HG02852 (cell line): ENCODE measurements around the gene WASHC2A.
"Not testable (repeated sequence)": the region's sequence is repeated elsewhere in the genome, so short reads cannot be mapped to it uniquely, and the experiment has no call there.

Experiments
- ATAC-seq: cut with Tn5 transposase; IDR thresholded peaks from one replicate; pipeline ENCODE4 v1.9.1; 2021; ENCODE audit warnings: mild to moderate bottlenecking, moderate library complexity; ENCODE audit not compliant: unreplicated experiment

Gene WASHC2A, protein sequence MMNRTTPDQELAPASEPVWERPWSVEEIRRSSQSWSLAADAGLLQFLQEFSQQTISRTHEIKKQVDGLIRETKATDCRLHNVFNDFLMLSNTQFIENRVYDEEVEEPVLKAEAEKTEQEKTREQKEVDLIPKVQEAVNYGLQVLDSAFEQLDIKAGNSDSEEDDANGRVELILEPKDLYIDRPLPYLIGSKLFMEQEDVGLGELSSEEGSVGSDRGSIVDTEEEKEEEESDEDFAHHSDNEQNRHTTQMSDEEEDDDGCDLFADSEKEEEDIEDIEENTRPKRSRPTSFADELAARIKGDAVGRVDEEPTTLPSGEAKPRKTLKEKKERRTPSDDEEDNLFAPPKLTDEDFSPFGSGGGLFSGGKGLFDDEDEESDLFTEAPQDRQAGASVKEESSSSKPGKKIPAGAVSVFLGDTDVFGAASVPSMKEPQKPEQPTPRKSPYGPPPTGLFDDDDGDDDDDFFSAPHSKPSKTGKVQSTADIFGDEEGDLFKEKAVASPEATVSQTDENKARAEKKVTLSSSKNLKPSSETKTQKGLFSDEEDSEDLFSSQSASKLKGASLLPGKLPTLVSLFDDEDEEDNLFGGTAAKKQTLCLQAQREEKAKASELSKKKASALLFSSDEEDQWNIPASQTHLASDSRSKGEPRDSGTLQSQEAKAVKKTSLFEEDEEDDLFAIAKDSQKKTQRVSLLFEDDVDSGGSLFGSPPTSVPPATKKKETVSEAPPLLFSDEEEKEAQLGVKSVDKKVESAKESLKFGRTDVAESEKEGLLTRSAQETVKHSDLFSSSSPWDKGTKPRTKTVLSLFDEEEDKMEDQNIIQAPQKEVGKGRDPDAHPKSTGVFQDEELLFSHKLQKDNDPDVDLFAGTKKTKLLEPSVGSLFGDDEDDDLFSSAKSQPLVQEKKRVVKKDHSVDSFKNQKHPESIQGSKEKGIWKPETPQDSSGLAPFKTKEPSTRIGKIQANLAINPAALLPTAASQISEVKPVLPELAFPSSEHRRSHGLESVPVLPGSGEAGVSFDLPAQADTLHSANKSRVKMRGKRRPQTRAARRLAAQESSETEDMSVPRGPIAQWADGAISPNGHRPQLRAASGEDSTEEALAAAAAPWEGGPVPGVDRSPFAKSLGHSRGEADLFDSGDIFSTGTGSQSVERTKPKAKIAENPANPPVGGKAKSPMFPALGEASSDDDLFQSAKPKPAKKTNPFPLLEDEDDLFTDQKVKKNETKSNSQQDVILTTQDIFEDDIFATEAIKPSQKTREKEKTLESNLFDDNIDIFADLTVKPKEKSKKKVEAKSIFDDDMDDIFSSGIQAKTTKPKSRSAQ (N-terminal part only)

DNA sequence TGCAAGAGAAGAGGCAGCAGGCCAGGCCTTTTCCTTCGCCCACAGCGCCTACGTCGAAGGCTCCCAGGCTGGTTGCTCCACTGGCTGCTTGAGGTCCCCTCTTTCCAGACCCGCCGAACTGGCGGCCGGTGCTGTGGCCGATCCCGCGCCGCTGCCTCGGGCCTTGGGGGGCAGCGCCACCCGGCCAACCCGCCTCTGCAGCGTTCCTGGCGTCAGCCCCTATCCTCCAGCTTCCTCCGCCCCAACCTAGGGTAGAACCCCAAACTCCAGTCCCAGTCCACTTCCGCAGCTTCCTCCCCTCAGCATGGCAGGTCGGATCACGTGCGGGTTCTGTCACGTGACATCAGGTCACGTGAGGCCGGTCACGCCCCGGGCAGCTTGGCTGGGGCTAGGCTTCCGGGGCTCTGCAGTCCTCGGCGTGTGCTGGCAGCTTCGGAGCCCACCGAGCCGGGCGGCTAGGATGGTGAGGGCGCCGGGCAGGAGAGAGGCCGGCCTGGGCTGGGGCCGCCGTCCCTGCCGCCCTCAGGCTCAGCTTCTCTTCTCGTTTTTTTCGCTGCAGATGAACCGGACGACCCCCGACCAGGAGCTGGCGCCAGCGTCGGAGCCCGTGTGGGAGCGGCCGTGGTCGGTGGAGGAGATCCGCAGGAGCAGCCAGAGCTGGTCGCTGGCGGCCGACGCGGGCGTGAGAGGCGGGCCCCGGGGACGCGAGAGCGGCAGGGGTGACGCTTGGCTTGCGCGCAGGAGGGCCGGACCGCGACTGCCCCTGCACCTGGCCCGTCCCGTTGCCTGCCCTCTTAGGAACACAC is at the start of gene WASHC2A:
Gene WASHC2A, plus strand, starts transcription at position 409 of the 806 bp plus-strand sequence. Its CDS starts 52 bp downstream, at position 461.
- ATAC-seq = peak; percentile 96

DNA sequence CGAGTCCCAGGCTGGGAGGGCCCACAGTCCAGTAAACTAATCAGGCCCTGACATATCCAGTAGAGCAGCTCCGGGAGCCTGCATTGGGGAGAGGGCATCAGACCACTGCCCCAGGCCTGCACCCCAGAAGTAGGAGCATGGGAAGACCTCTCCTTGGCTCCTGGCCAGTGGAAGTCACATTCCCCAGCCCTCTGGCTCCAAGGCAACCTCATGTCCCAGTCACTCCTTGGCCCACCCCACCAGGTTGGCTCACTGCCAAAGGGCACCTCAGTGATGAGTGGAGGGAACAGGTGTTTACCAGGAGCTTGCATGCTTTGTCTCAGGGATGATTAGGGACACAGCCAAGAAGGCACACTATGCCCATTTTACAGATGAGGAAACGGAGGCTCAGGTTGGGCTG is 48.5 kb upstream of the WASHC2A start:
- ATAC-seq = not testable (repeated sequence)

DNA sequence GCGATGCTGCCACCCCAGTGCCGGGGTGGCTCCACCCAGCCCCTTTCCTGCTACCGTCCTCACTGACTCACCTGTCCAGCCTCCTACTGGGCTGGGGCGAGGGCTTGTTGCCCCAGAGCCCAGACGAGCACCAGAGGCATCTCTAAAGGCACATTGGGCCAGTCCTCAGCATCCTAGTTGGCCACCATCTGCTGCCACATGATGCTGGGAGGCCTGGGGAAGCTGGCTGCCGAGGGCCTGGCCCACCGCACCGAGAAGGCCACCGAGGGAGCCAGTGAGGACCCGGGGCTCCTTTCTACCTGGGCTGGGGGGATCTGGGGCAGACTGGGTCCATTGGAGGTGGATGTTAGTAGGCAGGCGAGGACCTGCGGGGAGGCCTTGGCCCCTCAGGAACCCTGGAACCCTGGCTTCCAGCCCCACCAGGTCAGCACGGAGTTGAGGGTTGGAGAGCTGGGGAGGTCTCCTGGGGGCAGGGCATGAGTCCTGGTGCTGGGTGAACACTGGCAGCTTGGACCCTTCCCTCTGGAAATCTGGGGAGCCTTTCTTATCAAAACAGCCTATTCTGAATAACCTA is 47.2 kb upstream of the WASHC2A start:
- not testable (repeated sequence) for ATAC-seq

DNA sequence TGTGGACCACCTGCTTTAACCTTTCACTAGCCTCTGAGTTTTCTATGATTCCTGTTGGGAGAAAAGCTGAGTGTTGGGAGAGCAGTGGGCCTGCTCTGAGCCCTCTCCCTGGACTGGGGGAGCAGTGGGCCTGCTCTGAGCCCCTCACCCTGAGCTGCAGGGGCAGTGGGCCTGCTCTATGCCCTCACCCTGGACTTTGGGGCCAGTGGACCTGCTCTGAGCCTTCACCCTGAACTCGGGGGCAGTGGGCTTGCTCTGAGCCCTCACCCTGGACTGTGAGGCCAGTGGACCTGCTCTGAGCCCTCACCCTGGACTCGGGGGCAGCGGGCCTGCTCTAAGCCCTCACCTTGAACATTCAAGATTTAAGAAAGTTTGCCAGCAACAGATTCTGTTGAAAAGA is 46.1 kb upstream of the WASHC2A start:
- no peak for ATAC-seq

DNA sequence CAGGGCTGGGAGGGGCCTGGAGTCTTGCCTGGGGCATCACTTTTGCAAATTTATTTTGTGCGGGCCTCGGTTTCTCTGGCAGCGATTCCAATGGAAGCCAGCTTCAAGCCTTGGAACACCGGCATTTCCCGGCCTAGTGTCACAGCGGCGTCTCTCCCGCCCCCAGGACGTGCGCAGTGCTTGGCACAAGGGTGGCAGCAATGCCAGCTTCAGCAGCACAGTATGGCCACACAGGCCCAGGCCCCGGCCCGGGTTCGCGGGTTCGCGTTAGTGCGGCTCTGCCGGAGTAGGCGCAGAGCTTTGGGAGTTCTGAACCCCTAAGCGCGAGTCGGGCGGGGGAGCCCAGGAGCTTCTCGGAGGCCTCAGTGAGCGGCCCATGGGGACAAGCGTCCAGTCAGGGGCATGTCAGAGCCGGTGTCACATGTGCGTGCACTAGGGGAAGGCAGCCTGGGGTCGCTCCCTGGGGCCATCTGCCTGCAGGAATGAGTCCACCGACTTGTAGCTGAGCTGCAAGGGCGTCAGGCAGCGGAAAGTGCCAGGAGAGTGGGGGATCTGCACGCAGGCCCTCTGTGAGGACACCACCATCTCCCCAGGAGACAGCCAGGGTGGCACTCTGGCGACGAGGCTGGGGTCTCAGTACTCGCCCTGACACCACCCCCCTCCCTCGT is 42.9 kb upstream of the WASHC2A start:
- not testable (repeated sequence) for ATAC-seq

DNA sequence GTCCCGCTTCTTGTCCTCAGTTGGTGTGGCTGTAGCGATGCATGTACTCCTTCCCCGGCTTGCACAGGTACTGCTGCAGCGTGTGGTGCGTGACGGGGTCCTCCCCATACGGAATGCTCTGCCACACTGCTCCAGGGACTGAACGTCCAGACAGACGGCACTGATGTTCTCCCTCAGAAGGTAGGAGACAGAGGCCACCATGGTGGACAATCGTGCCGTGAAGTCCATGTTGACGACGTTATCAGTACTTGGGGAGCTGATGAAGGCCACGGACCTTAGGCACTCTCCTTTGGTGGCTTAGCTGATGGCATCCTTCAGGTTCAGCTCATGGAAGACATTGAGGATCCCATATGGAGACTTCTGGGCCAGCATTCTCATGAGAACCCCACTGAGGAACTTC is 42.1 kb upstream of the WASHC2A start:
- no peak for ATAC-seq

DNA sequence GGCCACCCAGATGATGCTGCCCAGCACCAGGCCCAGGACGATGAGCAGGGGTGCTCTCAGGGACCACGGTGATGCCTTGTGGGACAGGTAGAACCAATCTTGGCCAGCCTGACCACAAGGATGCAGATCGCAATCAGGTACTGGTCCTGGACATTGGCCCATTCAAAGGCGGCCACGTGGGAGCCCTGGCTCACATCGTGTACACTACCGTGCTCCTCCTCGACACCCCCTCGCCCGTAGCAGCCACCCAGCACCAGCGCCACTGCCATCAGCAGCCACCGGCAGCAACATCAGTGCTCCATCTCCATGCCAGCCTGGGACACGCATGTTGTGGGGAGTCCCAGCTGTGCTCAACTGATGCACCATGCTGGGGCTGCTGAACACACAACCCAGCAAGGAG is 40.6 kb upstream of the WASHC2A start:
- no peak for ATAC-seq

DNA sequence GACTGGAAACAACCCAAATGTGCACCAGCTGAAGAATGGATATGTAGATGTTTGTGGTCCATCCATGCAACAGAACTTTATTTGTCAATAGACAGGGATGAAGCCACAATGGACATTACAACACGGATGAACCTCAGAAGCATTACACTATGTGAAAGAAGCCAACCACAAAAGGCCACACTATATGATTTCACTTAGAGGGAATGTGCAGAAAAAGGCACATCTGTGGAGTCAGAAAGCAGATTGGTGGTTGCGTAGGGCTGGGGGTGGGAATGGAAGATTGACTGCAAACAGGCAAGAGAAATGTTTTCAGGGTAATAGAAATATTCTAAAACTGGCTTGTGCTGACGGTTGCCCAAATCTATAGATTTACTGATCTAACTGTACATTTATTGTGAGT is 34.3 kb upstream of the WASHC2A start:
- no peak for ATAC-seq

DNA sequence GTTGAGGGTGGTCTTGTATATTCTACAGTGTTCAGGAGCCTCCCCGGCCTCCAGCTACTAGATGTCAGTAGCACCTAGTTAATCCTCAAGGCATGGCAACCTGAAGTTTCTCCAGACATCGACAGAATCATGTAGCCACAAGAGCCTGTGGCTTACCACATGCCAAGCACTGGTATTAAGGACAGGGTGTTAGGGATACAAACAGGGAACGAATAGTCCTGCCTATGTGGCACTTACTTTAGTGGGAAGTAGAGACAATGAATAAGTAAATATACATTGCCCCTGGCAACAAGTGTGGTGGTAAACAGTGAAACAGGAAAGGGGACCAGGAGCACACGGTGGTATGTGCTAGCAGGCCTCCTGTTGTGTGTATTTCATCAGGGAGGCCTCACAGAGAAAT is 32.4 kb upstream of the WASHC2A start:
- ATAC-seq = not testable (repeated sequence)

DNA sequence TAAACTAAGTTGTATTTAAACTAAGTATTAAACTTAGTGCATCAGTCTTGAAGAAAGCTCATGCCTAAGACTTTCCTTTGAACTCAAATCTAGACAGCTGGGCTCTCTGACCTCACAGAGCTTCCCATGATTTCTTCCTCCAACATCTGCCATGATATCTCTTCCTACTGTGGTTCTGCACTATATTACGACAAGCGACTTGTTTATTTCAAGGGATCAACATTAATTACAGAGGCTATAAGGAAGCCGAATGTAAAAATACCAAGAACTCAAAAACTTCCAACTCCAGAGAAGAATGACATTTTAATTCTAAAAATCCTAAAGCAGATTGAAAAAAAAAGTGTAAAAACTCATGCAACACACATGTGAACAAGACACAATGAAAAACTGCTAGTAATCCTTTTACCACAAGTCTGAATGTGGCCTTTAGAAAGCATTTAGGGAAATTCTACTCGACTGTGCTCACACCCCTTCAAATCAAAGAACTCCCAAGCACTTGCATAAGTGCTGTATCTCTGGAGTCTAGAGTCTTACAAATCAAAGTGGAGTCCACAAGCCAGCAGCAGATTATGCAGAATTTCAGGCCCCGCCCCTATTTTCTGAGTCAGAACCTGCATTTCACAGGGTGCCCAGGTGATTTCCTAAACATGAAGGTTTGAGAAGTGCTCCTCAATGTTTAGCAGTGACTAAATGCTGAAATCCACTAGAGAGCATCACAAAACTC is 22.7 kb upstream of the WASHC2A start:
- ATAC-seq = no peak

DNA sequence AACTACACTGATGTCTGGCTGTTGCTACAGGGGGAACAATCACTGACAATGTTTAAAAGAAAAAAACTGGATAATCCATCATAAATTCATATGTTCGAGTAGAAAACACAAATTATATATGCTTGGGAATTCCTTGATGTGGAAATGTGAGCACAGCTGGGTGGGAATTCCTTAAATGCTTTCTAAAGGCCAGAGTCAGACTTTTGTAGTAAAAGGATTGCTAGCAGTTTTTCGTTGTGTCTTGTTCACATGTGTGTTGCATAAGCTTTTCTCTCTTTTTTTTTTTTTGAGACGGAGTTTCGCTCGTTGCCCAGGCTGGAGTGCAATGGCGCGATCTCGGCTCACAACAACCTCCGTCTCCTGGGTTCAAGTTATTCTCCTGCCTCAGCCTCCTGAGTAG is 21.3 kb upstream of the WASHC2A start:
- ATAC-seq = not testable (repeated sequence)

DNA sequence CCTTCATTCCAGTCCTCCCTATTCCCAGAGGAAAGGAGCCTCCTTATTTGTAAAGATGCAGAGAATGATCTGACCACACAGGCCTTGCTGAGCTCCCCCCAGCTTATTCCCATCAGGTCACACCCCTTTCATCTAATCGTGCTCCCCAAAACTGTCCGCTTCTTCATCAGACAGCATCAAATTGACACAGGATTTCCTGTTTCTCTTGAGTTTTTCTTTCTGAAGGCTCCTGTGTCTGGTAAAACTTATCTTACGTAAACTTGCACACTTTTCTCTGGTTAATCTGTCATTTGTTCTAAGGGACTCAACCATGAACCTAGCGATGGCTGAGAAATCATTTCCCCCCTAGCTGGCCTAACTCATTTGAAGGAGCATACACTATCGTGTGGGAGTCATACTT is 20.2 kb upstream of the WASHC2A start:
- not testable (repeated sequence) for ATAC-seq

DNA sequence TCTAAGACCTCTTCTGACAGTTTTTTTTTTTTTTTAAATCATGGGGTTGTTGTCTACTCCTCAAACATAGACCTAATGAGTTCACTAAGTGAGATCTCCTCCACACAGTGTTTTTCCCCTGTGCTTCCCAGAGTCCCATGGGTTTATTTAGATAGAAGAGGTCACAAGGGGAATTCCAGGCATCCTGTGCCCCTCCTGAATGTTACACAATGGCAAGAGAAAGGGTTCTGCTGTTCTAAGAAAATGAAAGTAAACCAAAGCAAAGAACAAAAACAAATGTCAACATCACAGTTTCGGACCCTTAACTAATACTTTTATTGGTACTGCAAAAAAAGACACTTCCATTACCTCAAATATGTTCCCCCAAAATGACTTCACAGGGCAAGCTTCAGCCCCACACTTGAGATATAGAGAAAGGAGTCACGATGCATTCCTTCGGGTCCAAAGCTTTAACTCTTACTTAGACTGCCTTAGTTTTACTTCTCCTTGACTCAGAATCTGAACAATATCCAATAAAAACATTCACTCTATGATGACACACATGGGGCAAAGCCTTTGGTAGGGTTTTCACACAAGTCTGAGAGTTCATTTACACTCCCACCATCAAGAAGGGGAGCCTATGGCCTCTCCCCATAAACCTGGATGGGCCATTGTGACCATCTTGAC is 15.6 kb upstream of the WASHC2A start:
- ATAC-seq = peak; percentile 80

DNA sequence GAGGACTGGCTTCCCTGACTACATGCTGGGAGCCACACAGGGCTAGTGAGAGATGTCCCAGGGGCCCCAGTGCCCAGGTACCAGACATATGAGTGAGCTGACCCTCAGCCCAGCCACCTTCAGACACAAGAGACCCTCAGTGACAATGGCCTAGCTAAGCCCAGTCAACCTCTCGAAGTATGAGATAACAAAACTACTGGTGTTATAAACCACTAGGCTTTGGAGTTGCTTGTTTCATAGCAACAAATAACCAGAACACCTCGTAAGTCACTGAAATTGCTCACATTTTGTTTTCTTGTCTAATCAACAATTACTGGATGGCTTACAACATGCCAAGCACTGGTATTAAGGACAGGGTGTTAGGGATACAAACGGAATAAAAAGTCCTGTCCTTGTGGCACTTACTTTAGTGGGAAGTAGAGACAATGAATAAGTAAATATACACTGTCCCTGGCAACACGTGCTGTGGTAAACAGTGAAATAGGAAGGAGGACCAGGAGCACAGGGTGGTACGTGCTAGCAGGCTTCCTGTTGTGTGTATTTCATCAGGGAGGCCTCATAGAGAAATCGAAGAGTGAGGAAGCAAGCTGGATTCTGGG is 14.9 kb upstream of the WASHC2A start:
- ATAC-seq = not testable (repeated sequence)

DNA sequence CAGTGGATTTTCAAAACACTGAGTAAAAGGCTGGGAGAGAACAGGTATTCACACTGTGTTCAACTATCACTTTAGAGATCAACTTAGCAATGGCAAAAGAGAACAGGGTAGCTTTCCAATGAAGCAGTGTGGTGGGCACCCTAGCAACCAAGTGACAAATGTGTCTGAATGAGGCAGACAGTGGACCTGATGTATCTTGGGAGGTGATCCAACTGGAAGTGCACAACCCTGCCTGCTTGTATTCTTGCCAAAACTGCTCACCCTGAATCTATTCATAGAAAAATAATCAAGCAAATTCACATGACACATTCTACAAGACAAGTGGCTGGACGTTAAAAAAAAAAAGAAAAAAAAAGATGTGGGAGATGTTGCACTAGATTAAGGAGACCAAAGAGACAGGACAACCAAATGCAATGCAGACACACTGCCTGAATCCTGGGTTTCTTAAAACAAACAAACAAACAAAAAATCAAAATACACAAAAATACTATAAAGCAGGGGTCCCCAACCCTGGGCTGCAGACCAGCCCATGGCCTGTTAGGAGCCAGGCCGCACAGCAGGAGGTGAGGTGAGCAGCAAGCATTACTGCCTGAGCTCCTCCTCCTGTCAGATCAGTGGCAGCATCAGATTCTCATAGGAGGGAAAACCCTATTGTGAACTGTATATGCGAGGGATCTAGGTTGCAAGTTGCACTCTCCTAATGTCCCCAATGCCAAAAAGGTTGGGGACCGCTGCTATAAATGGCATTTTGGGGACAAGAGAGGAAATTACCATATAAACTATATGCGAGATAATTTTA is 12.1 kb upstream of the WASHC2A start:
- ATAC-seq = not testable (repeated sequence)

DNA sequence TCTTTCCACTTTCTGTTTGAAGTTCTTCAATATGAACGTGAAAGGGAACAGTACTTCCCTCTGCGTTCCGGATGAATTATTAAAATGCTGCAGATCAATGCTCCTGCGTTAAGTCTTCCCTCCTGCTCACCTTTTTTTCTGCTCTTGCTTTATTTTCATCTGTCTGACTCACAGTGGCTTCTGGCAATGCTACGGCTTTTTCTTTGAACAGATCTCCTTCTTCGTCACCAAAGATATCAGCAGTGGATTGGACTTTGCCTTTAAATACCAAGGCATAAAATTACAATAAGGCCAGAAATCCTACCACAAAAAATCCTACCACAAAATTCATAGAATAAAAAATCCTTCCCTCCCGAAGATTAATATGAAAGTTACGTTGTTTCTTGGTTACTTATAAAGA is 11.1 kb upstream of the WASHC2A start:
- not testable (repeated sequence) for ATAC-seq

DNA sequence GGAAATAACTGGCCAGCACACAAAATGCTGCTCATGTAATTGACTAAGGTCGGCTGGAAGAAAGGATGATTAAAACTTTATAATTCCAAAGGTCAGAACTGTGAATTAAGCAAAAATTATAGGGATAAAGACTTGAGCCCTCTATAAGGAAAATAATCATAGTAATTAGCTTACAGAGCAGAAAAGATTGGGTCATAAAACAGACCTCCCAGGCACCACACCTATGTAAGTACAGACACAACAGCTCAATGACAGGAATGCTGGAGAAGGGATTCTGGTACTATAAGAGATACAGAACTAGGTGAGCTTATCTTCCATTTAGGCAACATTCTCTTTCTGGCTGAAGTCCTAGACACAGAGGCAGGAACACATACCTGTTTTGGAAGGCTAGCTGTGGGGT is 9.0 kb upstream of the WASHC2A start:
- not testable (repeated sequence) for ATAC-seq
